Activated effector memory CD4-positive, alpha-beta T cell treated with Interleukin-2 at 50 U/mL for 16 hours (primary cell): Measurements from ENCODE around the gene TGFBR2.

ENCODE experiments used
- DNase-seq: peaks from one replicate; pipeline ENCODE4 v3.0.0-alpha.2; 2020

TGFBR2 gene

GRCh38 chr3:30638685-30639412 lies 32.4 kb downstream of the TGFBR2 start:
- DNase-seq = no peak

- no peak for DNase-seq
Observed at GRCh38 chr3:30639937-30640336, 33.5 kb downstream of the TGFBR2 start.

GRCh38 chr3:30640851-30641250 lies 34.5 kb downstream of the TGFBR2 start:
- no peak for DNase-seq

GRCh38 chr3:30641416-30642251 lies 35.2 kb downstream of the TGFBR2 start:
- DNase-seq = no peak

- DNase-seq = no peak
Observed at GRCh38 chr3:30642849-30643361, 36.5 kb downstream of the TGFBR2 start.

- DNase-seq = peak; percentile 47
Observed at GRCh38 chr3:30643763-30644462, 37.5 kb downstream of the TGFBR2 start.

GRCh38 chr3:30644615-30645014 lies 38.2 kb downstream of the TGFBR2 start:
- peak; percentile 18 for DNase-seq

- no peak for DNase-seq
Observed at GRCh38 chr3:30645077-30645476, 38.7 kb downstream of the TGFBR2 start.

GRCh38 chr3:30646181-30646876 lies 39.9 kb downstream of the TGFBR2 start:
- no peak for DNase-seq

GRCh38 chr3:30646961-30647752 lies 40.8 kb downstream of the TGFBR2 start:
- no peak for DNase-seq

- no peak for DNase-seq
Observed at GRCh38 chr3:30648670-30649357, 42.4 kb downstream of the TGFBR2 start.

GRCh38 chr3:30649572-30650318 lies 43.3 kb downstream of the TGFBR2 start:
- DNase-seq = no peak

GRCh38 chr3:30650348-30650995 lies 44.1 kb downstream of the TGFBR2 start:
- DNase-seq = no peak

GRCh38 chr3:30654269-30654668 lies 47.9 kb downstream of the TGFBR2 start:
- no peak for DNase-seq

- no peak for DNase-seq
Observed at GRCh38 chr3:30655187-30655812, 48.9 kb downstream of the TGFBR2 start.

- DNase-seq = no peak
Observed at GRCh38 chr3:30656624-30657141, 50.3 kb downstream of the TGFBR2 start.

GRCh38 chr3:30657914-30658313 lies 51.5 kb downstream of the TGFBR2 start:
- no peak for DNase-seq

- DNase-seq = peak; percentile 27
Observed at GRCh38 chr3:30658328-30659052, 52.1 kb downstream of the TGFBR2 start.
